ENCODE data around the gene MAP3K13. TPM values are rescaled to one million over a fixed set of nuclear protein-coding genes. Genes with fewer than 3 reads are reported as not detected.

Gene MAP3K13
- total RNA-seq, 1 donor from 2014 or later = 29.1 TPM

DNA sequence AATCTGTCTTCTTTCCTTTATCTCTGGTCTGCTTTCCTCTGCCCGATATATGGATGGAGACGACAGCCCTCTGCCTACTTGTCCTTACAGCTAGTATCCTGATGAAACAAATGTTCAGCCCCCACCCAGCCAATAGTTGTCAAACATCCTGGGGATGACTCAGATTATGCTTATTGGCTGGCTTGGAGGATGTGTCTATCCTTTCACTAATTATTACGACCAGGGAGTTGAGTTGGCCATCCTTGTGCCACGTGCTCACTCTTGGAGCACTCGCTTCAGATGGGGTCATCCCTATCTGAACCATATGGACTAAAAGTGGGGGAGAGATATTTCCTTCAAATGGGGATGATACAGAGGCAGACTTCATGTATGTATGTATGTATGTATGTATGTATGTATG is 6.4 kb upstream of the MAP3K13 start:
- Mint-ChIP-seq H3K27me3 (no peaks in the 10 kb centered on the region), H3K9me3 (no peaks in the 10 kb centered on the region), H3K36me3 (no peaks in the 10 kb centered on the region), H3K27ac (no peak overlapping the region), H3K4me1 (ENCODE audit: unreplicated experiment) (no peaks in the 10 kb centered on the region), H3K4me3 (no peak overlapping the region)
- no peak for DNase-seq (ENCODE audit: extremely low spot score, unreplicated experiment)
- TF ChIP-seq, protein P1, sequence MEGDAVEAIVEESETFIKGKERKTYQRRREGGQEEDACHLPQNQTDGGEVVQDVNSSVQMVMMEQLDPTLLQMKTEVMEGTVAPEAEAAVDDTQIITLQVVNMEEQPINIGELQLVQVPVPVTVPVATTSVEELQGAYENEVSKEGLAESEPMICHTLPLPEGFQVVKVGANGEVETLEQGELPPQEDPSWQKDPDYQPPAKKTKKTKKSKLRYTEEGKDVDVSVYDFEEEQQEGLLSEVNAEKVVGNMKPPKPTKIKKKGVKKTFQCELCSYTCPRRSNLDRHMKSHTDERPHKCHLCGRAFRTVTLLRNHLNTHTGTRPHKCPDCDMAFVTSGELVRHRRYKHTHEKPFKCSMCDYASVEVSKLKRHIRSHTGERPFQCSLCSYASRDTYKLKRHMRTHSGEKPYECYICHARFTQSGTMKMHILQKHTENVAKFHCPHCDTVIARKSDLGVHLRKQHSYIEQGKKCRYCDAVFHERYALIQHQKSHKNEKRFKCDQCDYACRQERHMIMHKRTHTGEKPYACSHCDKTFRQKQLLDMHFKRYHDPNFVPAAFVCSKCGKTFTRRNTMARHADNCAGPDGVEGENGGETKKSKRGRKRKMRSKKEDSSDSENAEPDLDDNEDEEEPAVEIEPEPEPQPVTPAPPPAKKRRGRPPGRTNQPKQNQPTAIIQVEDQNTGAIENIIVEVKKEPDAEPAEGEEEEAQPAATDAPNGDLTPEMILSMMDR (conservative IDR thresholded peaks at IDR 0.05) = no peak

DNA sequence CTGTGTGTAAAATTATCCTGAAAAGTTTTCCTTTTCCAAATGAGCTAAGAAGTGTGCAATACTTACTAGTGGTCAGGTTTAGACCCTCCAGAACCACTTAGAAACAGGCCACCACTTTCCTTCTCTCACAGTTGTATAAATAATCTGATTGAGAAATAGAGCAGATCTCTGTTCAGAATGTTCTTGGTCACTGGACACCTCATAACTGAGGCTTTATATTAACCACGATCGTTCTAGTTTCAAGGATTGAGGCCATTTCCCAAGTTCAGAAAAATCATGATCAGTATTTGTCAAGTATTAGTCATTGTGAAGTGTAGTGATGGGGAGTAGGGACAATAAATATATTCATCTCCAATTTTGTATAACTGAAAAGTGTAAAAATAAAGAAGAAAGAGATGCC is 1.0 kb upstream of the MAP3K13 start:
- H3K27ac Mint-ChIP-seq = no peak overlapping the region
- peaks cover 13% of the 10 kb centered on the region for H3K27me3 Mint-ChIP-seq
- TF ChIP-seq, protein P1 (conservative IDR thresholded peaks at IDR 0.05) = no peak
- no peaks in the 10 kb centered on the region for H3K36me3 Mint-ChIP-seq
- H3K4me3 Mint-ChIP-seq = no peak overlapping the region
- H3K4me1 Mint-ChIP-seq (ENCODE audit: unreplicated experiment) = peaks cover 17% of the 10 kb centered on the region
- no peak for DNase-seq (ENCODE audit: extremely low spot score, unreplicated experiment)
- no peaks in the 10 kb centered on the region for H3K9me3 Mint-ChIP-seq

DNA sequence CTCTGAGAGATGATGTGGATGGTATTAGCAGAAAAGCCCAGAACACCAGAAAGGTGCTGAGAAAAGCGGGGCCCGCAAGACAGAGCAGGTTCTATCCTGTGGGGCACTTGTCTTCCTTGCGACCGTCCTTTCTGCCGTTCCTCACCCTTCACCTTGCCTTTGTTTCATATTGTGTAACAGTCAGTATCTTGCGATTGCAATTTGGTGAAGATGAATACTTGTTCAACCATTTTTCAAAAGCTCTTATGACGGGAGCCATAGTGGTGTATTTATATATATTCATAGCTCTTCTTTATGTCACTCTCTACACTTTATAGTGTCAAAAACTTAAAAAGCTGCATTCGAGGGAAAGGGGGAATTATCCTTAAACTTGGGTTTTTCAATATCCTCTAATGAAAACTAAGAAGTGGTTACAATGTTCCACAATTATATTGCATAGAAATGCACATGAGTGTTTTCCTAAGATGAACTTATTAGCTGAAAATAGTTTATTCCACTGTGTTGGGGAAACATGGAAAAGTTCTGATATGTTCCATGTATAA is 797 bp downstream of the MAP3K13 start:
- peaks cover 13% of the 10 kb centered on the region for H3K27me3 Mint-ChIP-seq
- H3K36me3 Mint-ChIP-seq = no peaks in the 10 kb centered on the region
- H3K4me1 Mint-ChIP-seq (ENCODE audit: unreplicated experiment) = peaks cover 17% of the 10 kb centered on the region
- peak overlapping the region; percentile 85 for H3K27ac Mint-ChIP-seq
- TF ChIP-seq, protein P1 (conservative IDR thresholded peaks at IDR 0.05) = no peak
- H3K4me3 Mint-ChIP-seq = peak overlapping the region; percentile 90
- H3K9me3 Mint-ChIP-seq = no peaks in the 10 kb centered on the region
- no peak for DNase-seq (ENCODE audit: extremely low spot score, unreplicated experiment)

DNA sequence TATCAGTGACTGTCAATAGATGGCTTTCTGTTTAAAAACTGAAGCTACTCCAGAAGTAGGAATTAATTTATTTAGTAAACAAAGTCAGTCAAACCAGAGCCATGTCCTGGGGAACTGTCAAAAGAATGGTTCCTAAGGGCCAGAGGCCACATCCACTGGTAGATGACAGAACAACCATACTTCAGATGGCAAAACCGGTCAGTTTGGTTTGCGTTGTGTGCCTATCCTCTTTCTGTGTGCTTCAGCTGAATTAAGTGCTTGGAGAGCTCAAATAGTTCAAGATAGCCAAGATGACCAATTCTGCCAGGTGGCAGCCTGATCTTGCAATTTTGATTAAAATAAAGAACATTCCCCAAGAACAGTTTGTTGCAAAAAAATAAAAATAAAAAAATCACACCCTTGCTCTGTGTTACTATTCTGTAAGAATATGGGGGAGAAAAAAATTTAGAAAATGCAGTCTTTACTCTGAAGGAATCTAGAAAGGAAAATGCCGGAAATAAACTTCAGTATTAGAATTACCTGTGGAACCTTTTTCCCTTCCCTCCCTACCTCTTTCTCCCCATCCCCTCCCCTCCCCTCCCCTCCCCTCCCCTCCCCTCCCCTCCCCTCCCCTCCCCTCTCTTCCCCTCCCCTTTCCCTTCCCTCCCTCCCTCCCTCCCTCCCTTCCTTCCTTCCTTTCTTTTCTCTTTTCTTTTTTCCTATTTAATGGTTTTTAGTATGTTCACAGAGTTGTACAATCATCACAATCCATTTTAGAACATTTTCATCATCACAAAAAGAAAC is 2.5 kb downstream of the MAP3K13 start:
- TF ChIP-seq, protein P1 (conservative IDR thresholded peaks at IDR 0.05) = no peak
- H3K27me3 Mint-ChIP-seq = peaks cover 13% of the 10 kb centered on the region
- peak overlapping the region; percentile 86 for H3K27ac Mint-ChIP-seq
- H3K36me3 Mint-ChIP-seq = no peaks in the 10 kb centered on the region
- H3K9me3 Mint-ChIP-seq = no peaks in the 10 kb centered on the region
- H3K4me1 Mint-ChIP-seq (ENCODE audit: unreplicated experiment) = peaks cover 17% of the 10 kb centered on the region
- H3K4me3 Mint-ChIP-seq = peak overlapping the region; percentile 71
- DNase-seq (ENCODE audit: extremely low spot score, unreplicated experiment) = no peak

DNA sequence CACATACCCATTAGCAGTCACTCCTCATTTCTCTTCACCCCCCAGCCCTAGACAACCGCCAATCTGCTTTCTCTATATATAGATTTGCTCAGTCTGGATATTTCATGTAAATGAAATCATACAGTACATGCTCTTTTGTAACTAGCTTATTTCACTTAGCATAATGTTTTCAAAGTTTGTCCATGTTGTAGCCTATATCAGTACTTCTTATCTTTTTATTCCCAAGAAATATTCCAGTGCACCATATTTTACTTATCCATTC is 3.1 kb downstream of the MAP3K13 start:
- peak overlapping the region; percentile 75 for H3K27ac Mint-ChIP-seq
- peaks cover 13% of the 10 kb centered on the region for H3K27me3 Mint-ChIP-seq
- DNase-seq (ENCODE audit: extremely low spot score, unreplicated experiment) = no peak
- no peaks in the 10 kb centered on the region for H3K36me3 Mint-ChIP-seq
- peaks cover 17% of the 10 kb centered on the region for H3K4me1 Mint-ChIP-seq (ENCODE audit: unreplicated experiment)
- H3K9me3 Mint-ChIP-seq = no peaks in the 10 kb centered on the region
- TF ChIP-seq, protein P1 (conservative IDR thresholded peaks at IDR 0.05) = no peak
- H3K4me3 Mint-ChIP-seq = peak overlapping the region; percentile 50
